ENCODE data around the gene GPD1L. TPM values are rescaled to one million over a fixed set of nuclear protein-coding genes. Genes with fewer than 3 reads are reported as not detected.
A peak's percentile ranks its signal among the peaks of the same experiment; 100 is the strongest.

Gene GPD1L
- total and polyA plus RNA-seq, 2 donors (not counting 1 experiment from before 2014, with no cell fraction given) = 4.7 to 9.3 TPM

- CTCF ChIA-PET = no interaction called here
These were observed 28.3 kb upstream of the GPD1L start for GRCh38 chr3:32078085-32078634.

GRCh38 chr3:32078864-32079263 lies 27.6 kb upstream of the GPD1L start:
- no peak for TF ChIP-seq CTCF (IDR thresholded peaks at IDR 0.05)
- TF ChIP-seq EZH2 (IDR thresholded peaks at IDR 0.05; ENCODE audit: borderline replicate concordance, insufficient read depth, low read depth, low read length, poor library complexity, severe bottlenecking) = no peak
- Histone ChIP-seq H3K9me3 (ENCODE audit: control extremely low read depth in 1 of 3, control insufficient read depth in 2 of 3, insufficient read depth in 1 of 3, low read length in 2 of 3) (no peaks in the 10 kb centered on the region), H3K4me3 (ENCODE audit: control extremely low read depth in 1 of 5, extremely low read depth in 1 of 5, insufficient read depth in 1 of 5, low read depth in 2 of 5, low read length in 4 of 5) (no peak overlapping the region), H3K27me3 (replicated peaks in 1 of 4; ENCODE audit: control extremely low read depth in 1 of 4, control insufficient read depth in 3 of 4, insufficient read depth in 4 of 4, low read length in 3 of 4) (no peaks in the 10 kb centered on the region), H3K4me1 (ENCODE audit: control insufficient read depth in 2 of 2, insufficient read depth in 2 of 2, low read length in 2 of 2) (peaks cover 10 to 26% of the 10 kb centered on the region in 2 donors), H3K27ac (ENCODE audit: low read length in 2 of 2) (no peak overlapping the region), H2AFZ (ENCODE audit: insufficient read depth, low read depth, low read length, poor library complexity, severe bottlenecking) (no peak overlapping the region), H4K20me1 (ENCODE audit: control insufficient read depth, insufficient read depth, low read length, poor library complexity, severe bottlenecking) (no peaks in the 10 kb centered on the region), H3K79me2 (ENCODE audit: control insufficient read depth, insufficient read depth, low read length) (no peaks in the 10 kb centered on the region), H3K4me2 (replicated peaks; ENCODE audit: low read depth, low read length, poor library complexity, severe bottlenecking) (peak overlapping the region; percentile 22), H3K36me3 (replicated peaks in 1 of 2; ENCODE audit: control extremely low read depth in 1 of 2, control insufficient read depth in 1 of 2, extremely low read depth in 1 of 2, insufficient read depth in 2 of 2, low read length in 1 of 2) (no peaks in the 10 kb centered on the region), H3K9ac (ENCODE audit: low read length) (no peak overlapping the region)
- no peak overlapping the region for H3K27ac Mint-ChIP-seq
- ATAC-seq (ENCODE audit: low read depth) = no peak
- POLR2A ChIA-PET = no interaction called here
- no peak for DNase-seq
- CTCF ChIA-PET = no interaction called here
- no peaks in the 10 kb centered on the region for H3K9me3 Mint-ChIP-seq (ENCODE audit: insufficient read depth)
- intact Hi-C loops (cut with micrococcal nuclease) = no loop called here
- H3K27me3 Mint-ChIP-seq = no peaks in the 10 kb centered on the region
- peaks cover 31% of the 10 kb centered on the region for H3K4me1 Mint-ChIP-seq
- H3K4me3 Mint-ChIP-seq = no peak overlapping the region

More at GRCh38 chr3:32078085-32078634, 28.3 kb upstream of the GPD1L start:
- DNase-seq = no peak
- Histone ChIP-seq H3K9ac (ENCODE audit: low read length) (no peak overlapping the region), H3K79me2 (ENCODE audit: control insufficient read depth, insufficient read depth, low read length) (no peaks in the 10 kb centered on the region), H3K9me3 (ENCODE audit: control extremely low read depth in 1 of 3, control insufficient read depth in 2 of 3, insufficient read depth in 1 of 3, low read length in 2 of 3) (no peaks in the 10 kb centered on the region), H3K27ac (ENCODE audit: low read length in 2 of 2) (no peak overlapping the region), H3K36me3 (replicated peaks in 1 of 2; ENCODE audit: control extremely low read depth in 1 of 2, control insufficient read depth in 1 of 2, extremely low read depth in 1 of 2, insufficient read depth in 2 of 2, low read length in 1 of 2) (no peaks in the 10 kb centered on the region), H3K4me2 (replicated peaks; ENCODE audit: low read depth, low read length, poor library complexity, severe bottlenecking) (peak overlapping the region; percentile 22), H3K4me3 (ENCODE audit: control extremely low read depth in 1 of 5, extremely low read depth in 1 of 5, insufficient read depth in 1 of 5, low read depth in 2 of 5, low read length in 4 of 5) (no peak overlapping the region), H3K27me3 (replicated peaks in 1 of 4; ENCODE audit: control extremely low read depth in 1 of 4, control insufficient read depth in 3 of 4, insufficient read depth in 4 of 4, low read length in 3 of 4) (no peaks in the 10 kb centered on the region), H2AFZ (ENCODE audit: insufficient read depth, low read depth, low read length, poor library complexity, severe bottlenecking) (no peak overlapping the region), H3K4me1 (ENCODE audit: control insufficient read depth in 2 of 2, insufficient read depth in 2 of 2, low read length in 2 of 2) (peaks cover 10 to 26% of the 10 kb centered on the region in 2 donors), H4K20me1 (ENCODE audit: control insufficient read depth, insufficient read depth, low read length, poor library complexity, severe bottlenecking) (no peaks in the 10 kb centered on the region)
- POLR2A ChIA-PET = no interaction called here
- H3K27me3 Mint-ChIP-seq = no peaks in the 10 kb centered on the region
- intact Hi-C loops (cut with micrococcal nuclease) = no loop called here
- H3K4me3 Mint-ChIP-seq = no peak overlapping the region
- H3K9me3 Mint-ChIP-seq (ENCODE audit: insufficient read depth) = no peaks in the 10 kb centered on the region
- H3K27ac Mint-ChIP-seq = no peak overlapping the region
- no peak for ATAC-seq (ENCODE audit: low read depth)
- 27% methylated on average over 1 of the region's 3 CpGs for WGBS (ENCODE audit: insufficient coverage)
- no peak for TF ChIP-seq EZH2 (IDR thresholded peaks at IDR 0.05; ENCODE audit: borderline replicate concordance, insufficient read depth, low read depth, low read length, poor library complexity, severe bottlenecking)
- TF ChIP-seq CTCF (IDR thresholded peaks at IDR 0.05) = no peak
- H3K4me1 Mint-ChIP-seq = peaks cover 31% of the 10 kb centered on the region
